Cortex of kidney (tissue), 1 donor: ENCODE results near the gene IFNA7.
"Not testable (repeated sequence)": the region's sequence is repeated elsewhere in the genome, so short reads cannot be mapped to it uniquely, and the experiment has no call there.

Source experiments
- DNase-seq: peaks from one replicate; lab custom pipeline; 2025; lab: John Stamatoyannopoulos, UW

Gene IFNA7

DNA sequence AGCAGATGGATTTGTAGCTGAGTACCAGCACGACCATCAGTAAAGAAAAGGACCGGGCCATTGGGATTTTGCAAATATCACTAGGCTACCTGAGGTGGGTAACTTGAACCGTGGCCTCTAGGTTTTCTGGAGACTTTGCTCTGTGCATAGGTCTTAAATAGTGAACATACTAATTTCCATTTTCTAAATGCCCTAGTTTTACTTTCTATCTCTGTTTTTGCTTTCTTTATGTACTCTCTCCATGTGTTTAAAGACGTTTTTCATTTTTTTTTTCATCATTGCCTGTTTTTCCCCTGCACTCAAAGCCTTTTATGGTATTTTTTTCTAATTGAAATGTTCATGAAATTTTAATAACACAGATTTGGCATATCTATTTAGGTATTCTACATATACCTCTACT lies at the start of gene IFNA7:
Gene IFNA7, minus strand, starts transcription at position 101 of the 400 bp plus-strand sequence. Its CDS starts 40 bp downstream, at position 61.
- DNase-seq: not testable (repeated sequence)

DNA sequence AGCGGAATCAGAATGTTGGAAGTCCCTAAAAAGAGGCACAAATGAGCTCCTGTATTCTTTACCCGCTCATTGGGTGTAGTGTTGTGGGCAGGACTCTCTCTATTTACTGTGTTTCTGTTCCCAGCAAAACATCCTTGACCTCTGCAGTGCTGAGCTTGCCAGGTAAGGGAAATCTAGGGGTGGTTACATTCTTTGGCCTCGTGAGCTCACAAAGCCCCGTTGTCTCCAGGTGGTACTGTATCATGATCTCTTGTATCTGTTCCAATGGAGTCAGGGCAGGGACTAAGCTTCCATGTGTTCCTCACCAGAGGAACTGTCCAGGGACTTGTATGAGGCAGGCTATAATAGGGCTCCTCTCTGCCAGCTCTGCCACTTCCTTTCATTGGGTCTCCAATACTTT lies 49.6 kb upstream of the IFNA7 start:
- DNase-seq: no peak

- DNase-seq: no peak
These were observed 49.2 kb upstream of the IFNA7 start for GRCh38 chr9:21251190-21251589.

- DNase-seq: no peak
These were observed 42.8 kb upstream of the IFNA7 start for GRCh38 chr9:21244836-21245235.

DNA sequence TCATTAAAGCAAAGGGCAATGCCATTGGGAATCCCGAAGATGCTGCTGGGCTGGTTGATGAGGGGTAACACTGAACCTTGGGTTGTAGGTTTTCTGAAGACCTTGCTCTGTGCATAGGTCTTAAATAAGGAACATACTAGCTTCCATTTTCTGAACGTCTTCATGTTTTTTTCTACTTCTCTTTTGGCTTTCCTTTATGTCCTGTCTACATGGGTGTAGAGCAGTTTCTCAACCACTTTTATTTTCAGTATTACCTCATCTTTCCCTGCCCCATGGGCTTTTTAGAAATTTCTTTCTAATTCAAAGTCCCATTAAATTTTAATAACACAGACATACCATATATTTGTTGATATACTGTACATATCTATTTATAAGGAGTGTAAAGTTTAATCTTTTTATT lies 37.9 kb upstream of the IFNA7 start, which contains the start of gene IFNA14:
Gene IFNA14, minus strand, starts transcription at position 95 of the 400 bp plus-strand sequence. Its CDS starts 70 bp downstream, at position 25.
- no peak for DNase-seq

DNA sequence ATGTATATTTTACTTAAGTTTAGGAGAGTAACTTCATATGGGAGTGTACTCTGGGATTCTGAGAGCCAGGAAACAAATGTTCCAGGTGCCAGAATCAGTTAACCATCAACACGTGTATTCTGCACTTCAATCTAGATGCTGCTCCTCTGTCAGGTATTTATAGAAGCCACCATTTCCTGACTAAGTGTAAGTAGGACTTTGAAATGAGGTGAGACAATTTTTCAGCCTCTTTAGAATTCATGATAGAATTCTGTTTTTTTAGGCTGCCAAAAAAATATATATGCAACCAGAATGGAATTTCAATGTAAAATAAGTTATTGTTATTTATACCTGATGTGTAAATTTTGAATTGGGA lies 34.3 kb upstream of the IFNA7 start:
- not testable (repeated sequence) for DNase-seq

- DNase-seq: not testable (repeated sequence)
These were observed 33.7 kb upstream of the IFNA7 start for GRCh38 chr9:21235468-21236359.

DNA sequence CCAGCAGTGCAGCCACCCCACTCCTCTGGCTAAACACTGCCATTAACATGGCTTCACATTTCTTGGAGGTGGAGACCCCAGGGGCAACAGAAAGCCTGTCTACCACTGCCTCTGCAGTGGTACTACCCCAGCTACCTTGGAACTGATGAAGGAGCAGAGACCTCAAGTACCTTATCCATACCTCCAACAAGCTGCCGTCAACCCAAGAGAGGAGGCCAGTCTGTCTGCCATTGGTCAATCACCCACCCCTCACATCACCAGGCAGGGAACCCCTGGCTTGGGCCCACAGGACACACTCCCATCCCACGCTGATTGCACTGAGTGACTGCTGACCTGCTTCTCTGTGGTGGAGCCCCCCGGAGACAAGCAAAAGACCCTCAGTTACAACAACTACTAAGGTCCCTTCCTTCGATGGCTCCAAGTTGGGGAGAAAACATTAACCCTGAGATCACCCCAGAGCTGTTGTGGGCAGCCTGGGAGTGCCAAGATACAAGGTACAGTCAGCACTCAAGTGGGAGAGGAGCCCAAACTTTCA lies 32.2 kb upstream of the IFNA7 start:
- no peak for DNase-seq

GRCh38 chr9:21233258-21233657 lies 31.3 kb upstream of the IFNA7 start:
- DNase-seq: no peak

- no peak for DNase-seq
These were observed 26.1 kb upstream of the IFNA7 start, which contains the start of gene IFNA17 for GRCh38 chr9:21228122-21228521. IFNA17 (minus strand) TSS chr9:21228222; CDS start chr9:21228173, 49 bp downstream.

DNA sequence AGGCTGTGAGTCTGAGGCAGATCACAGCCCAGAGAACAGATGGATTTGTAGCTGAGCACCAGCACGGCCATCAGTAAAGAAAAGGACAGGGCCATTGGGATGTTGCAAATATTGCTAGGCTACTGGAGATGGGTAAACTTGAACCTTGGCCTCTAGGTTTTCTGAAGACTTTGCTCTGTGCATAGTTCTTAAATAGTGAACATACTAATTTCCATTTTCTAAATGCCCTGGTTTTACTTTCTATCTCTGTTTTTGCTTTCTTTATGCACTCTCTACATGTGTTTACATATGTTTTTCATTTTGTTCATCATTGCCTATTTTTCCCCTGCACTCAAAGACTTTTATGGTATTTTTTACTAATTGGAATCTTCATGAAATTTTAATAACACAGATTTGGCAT lies 15.2 kb upstream of the IFNA7 start, which contains the start of gene IFNA16:
Gene IFNA16, minus strand, starts transcription at position 101 of the 400 bp plus-strand sequence. Its CDS starts 6 bp downstream, at position 95.
- DNase-seq: not testable (repeated sequence)

DNA sequence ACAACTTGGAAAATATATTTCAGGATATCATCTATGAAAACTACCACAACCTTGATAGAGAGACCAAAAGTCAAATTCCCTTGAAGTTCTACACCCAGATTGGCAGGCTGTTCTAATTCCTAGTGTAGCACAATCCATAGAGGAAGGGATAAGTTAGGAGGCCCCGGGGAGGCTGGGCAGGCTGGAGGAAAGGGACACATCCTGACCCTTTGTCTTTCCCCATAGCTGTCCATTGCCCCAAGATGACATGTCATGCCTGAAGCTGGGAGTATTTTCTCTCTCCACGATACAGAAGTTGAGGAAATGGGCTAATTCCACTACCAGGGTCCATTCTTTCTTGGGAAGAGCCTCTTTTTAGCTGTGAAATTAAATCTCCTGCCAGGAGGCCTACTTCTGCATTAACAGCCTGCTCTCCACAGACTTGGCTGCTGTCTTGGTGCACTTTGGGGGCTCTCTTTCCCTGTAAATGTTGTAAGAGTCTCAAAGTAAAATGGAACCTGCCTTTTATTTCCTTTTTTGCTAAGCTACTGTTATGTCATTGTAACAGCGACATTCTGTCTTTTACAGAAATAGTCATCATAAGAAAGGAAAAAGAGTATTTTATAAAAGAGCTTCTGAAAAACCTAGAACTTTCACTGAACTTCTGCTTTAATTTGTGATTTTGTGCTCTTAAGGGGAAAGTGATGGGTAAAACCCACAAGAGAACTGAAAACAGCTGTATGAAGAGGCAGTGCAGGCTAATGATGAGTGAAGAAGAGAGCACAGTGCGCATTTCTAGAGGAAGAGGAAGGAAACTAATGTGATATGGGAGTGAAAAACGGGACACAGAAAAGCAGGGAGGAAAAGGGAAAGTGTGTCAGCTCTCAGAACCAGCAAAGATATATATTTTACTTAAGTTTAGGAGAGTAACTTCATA lies 11.7 kb upstream of the IFNA7 start:
- DNase-seq: not testable (repeated sequence)

- DNase-seq: not testable (repeated sequence)
These were observed 10.2 kb upstream of the IFNA7 start for GRCh38 chr9:21212160-21212559.

DNA sequence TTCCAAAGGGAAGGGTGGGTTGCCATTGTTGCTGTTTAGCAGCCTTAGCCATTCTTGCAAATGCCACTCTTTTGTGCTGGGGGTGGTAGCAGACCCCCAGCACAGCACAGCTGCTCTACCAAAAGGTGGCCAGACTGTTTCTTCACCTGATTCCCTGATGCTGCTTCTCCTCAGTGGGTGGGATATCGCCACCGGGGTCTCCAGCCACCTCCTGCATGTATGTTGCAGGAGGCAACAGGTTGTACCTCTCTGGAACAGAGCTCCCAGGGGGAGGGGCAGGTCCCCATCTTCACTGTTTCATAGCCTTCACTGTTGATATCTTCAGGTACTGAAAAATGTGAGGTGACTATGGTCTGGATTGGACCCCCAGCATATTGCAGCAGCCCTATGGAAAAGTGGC lies 8.8 kb upstream of the IFNA7 start:
- not testable (repeated sequence) for DNase-seq

DNA sequence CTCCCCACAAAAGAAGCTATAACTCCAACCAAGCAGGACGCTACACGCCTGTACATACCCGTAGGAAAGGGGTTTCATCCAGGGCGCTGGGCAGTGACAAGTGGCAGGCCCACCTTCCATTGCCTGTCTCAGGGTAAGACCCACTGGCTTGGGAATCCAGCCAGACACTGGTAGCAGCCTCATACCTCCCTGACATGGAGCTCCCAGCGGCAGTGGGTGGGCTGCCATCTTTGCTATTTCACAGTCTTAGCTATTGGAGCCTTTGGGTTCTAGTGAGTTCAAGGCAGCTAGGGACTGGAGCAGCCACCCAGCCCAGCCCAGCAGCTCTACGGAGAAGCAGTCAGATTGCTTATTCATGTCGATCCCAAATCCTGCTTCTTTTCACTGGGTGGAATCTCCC lies 8.3 kb upstream of the IFNA7 start:
- no peak for DNase-seq

GRCh38 chr9:21207043-21207442 lies 5.0 kb upstream of the IFNA7 start, which contains the start of gene IFNA10:
IFNA10 (minus strand) TSS chr9:21207143; CDS start chr9:21207097, 46 bp downstream.
- DNase-seq: not testable (repeated sequence)

DNA sequence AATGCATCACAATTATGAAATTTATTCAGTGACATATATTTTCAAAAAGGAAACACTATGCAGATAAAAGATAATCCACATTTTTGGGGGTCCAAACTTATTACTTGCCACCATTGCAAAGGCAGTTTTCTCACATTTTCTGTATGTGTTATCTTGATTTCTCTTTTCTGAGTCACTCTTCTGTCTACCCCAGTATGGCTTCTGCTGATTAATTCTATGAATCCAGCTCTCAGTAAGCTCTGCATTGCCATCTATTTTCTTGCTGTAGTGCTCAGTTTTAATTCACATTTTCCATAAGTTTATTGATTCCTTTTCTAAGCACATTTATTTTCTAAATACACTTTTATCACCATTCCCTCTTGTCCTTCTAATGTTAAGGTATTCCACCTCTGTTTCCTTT lies 3.2 kb upstream of the IFNA7 start:
- no peak for DNase-seq

DNA sequence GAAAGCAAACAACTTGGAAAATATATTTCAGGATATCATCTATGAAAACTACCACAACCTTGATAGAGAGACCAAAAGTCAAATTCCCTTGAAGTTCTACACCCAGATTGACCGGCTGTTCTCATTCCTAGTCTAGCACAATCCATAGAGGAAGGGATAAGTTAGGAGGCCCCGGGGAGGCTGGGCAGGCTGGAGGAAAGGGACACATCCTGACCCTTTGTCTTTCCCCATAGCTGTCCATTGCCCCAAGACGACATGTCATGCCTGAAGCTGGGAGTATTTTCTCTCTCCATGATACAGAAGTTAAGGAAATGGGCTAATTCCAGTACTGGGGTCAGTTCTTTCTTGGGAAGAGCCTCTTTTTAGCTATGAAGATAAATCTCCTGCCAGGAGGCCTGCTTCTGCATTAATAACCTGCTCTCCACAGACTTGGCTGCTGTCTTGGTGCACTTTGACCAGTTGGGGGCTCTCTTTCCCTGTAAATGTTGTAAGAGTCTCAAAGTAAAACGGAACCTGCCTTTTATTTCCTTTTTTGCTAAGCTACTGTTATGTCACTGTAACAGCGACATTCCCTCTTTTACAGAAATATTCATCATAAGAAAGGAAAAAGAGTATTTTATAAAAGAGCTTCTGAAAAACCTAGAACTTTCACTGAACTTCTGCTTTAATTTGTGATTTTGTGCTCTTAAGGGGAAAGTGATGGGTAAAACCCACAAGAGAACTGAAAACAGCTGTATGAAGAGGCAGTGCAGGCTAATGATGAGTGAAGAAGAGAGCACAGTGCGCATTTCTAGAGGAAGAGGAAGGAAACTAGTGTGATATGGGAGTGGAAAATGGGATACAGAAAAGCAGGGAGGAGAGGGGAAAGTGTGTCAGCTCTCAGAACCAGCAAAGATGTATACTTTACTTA lies 6.9 kb downstream of the IFNA7 start:
- not testable (repeated sequence) for DNase-seq

DNA sequence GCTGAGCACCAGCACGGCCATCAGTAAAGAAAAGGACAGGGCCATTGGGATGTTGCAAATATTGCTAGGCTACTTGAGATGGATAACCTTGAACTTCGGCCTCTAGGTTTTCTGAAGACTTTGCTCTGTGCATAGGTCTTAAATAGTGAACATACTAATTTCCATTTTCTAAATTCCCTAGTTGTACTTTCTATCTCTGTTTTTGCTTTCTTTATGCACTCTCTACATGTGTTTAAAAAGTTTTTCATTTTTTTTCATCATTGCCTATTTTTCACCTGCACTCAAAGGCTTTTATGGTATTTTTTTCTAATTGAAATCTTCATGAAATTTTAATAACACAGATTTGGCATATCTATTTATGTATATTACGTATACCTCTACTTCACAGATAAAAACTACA lies 14.5 kb downstream of the IFNA7 start, which contains the start of gene IFNA4:
Gene IFNA4, minus strand, starts transcription at position 101 of the 400 bp plus-strand sequence. Its CDS starts 56 bp downstream, at position 45.
- not testable (repeated sequence) for DNase-seq
